Measurements from ENCODE around the gene ADORA2A.

ADORA2A gene

GRCh38 chr22:24427500-24428164 lies at the start of gene ADORA2A:
TSS of gene ADORA2A (plus strand) at chr22:24427599. CDS start at chr22:24433405, 5,806 bp downstream.
- H3K9ac ChIP-seq = peak within 1 kb of the TSS; percentile 63 to 85 (median 78); a peak in 21 of 22 replicates
- peaks cover 70 to 83% (median 74%) of the 10 kb centered on the region in 10 experiments for H3K4me1 ChIP-seq
- H3K36me3 ChIP-seq = no peaks in the 10 kb centered on the region
- H3K4me2 ChIP-seq = peak within 1 kb of the TSS; percentile 90 to 99 (median 97)
- H3K9me3 ChIP-seq (replicated peaks in 1 of 11) = peaks cover 0 to 3% (median 0%) of the 10 kb centered on the region in 11 experiments; a peak in 1 of 22 replicates
- no peaks in the 10 kb centered on the region for H4K20me1 ChIP-seq
- H3K4me3 ChIP-seq = peak within 1 kb of the TSS; percentile 10 to 52 (median 42); a peak in 16 of 20 replicates
- peak within 1 kb of the TSS; percentile 42 to 95 (median 88); a peak in 21 of 22 replicates for H3K27ac ChIP-seq
- TF ChIP-seq Cebpa-rat (IDR thresholded peaks at IDR 0.05) = no peak
- peaks cover 9 to 21% (median 14%) of the 10 kb centered on the region in 11 experiments; a peak in 21 of 22 replicates for H3K27me3 ChIP-seq

DNA sequence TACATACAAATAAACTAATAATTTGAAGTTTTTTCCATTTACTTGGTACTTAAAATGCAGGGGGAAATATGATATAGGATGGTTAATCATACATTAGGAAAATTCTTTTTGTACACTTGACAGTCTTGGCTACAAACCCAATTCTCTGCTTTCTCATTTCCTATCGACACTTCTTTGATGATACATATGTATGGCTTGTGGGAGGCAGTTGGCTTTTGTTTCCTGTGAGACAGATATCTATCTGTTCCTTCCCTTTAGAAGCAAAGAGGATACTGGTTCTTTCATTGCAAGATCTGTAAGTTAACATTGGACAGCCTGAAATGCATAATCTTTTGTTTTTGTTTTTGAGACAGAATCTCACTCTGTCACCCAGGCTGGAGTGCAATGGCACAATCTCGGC lies 47.9 kb upstream of the ADORA2A start:
- no peak for TF ChIP-seq Cebpa-rat (IDR thresholded peaks at IDR 0.05)
- no peak overlapping the region for H3K9ac ChIP-seq
- no peak overlapping the region for H3K4me3 ChIP-seq
- peaks cover 0 to 51% (median 22%) of the 10 kb centered on the region in 10 experiments; a peak in 15 of 20 replicates for H3K4me1 ChIP-seq
- peak overlapping the region in 3 of 11 experiments; percentile 20 to 38 (median 36); a peak in 3 of 22 replicates for H3K4me2 ChIP-seq
- H3K27ac ChIP-seq = no peak overlapping the region
- peaks cover 65 to 93% (median 83%) of the 10 kb centered on the region in 11 experiments for H3K36me3 ChIP-seq
- H3K9me3 ChIP-seq (replicated peaks in 1 of 11) = peaks cover 0 to 13% (median 7%) of the 10 kb centered on the region in 11 experiments; a peak in 7 of 22 replicates
- no peaks in the 10 kb centered on the region for H3K27me3 ChIP-seq
- no peaks in the 10 kb centered on the region for H4K20me1 ChIP-seq

- H3K4me3 ChIP-seq = no peak overlapping the region
- H3K4me1 ChIP-seq = peaks cover 0 to 53% (median 23%) of the 10 kb centered on the region in 10 experiments; a peak in 15 of 20 replicates
- H3K36me3 ChIP-seq = peaks cover 59 to 88% (median 78%) of the 10 kb centered on the region in 11 experiments
- H4K20me1 ChIP-seq = no peaks in the 10 kb centered on the region
- no peak overlapping the region for H3K9ac ChIP-seq
- no peak overlapping the region for H3K27ac ChIP-seq
- peaks cover 0 to 8% (median 4%) of the 10 kb centered on the region in 11 experiments; a peak in 6 of 22 replicates for H3K9me3 ChIP-seq (replicated peaks in 1 of 11)
- H3K27me3 ChIP-seq = no peaks in the 10 kb centered on the region
- no peak overlapping the region for H3K4me2 ChIP-seq
- no peak for TF ChIP-seq Cebpa-rat (IDR thresholded peaks at IDR 0.05)
Observed at GRCh38 chr22:24380220-24380904, 47.0 kb upstream of the ADORA2A start.

- Histone ChIP-seq H3K4me1 (peaks cover 0 to 48% (median 23%) of the 10 kb centered on the region in 10 experiments; a peak in 15 of 20 replicates), H3K27ac (no peak overlapping the region), H3K27me3 (no peaks in the 10 kb centered on the region), H3K4me2 (no peak overlapping the region), H3K36me3 (peaks cover 56 to 88% (median 74%) of the 10 kb centered on the region in 11 experiments), H3K9ac (no peak overlapping the region), H4K20me1 (no peaks in the 10 kb centered on the region), H3K4me3 (no peak overlapping the region), H3K9me3 (replicated peaks in 1 of 11) (0 out of 22 replicates have a peak, but pooled peaks cover 0 to 3% (median 0%) of the 10 kb centered on the region in 11 experiments)
- TF ChIP-seq Cebpa-rat (IDR thresholded peaks at IDR 0.05) = no peak
Observed at GRCh38 chr22:24380905-24381230, 46.5 kb upstream of the ADORA2A start.

DNA sequence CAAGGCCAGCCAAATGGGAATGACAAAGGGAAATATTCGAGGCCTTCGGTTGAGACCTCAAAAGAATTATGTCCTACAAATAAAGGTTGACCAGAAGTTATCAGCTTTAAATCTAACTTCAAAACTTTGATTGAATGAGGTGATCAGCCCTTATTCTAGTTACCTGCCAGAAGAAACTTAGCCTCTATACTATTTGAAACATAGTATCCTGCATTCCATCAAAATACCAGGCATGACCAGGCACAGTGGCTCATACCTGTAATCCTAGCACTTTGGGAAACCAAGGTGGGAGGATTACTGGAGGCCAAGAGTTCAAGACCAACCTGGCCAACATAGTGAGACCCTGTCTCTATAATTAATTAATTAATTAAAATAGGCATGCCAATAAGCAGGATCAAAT lies 44.3 kb upstream of the ADORA2A start:
- peaks cover 0 to 32% (median 20%) of the 10 kb centered on the region in 10 experiments; a peak in 15 of 20 replicates for H3K4me1 ChIP-seq
- no peaks in the 10 kb centered on the region for H4K20me1 ChIP-seq
- no peak overlapping the region for H3K27ac ChIP-seq
- H3K27me3 ChIP-seq = no peaks in the 10 kb centered on the region
- H3K9ac ChIP-seq = no peak overlapping the region
- no peak overlapping the region for H3K4me3 ChIP-seq
- no peaks in the 10 kb centered on the region for H3K9me3 ChIP-seq (replicated peaks in 1 of 11)
- H3K36me3 ChIP-seq = peaks cover 49 to 87% (median 65%) of the 10 kb centered on the region in 11 experiments
- no peak for TF ChIP-seq Cebpa-rat (IDR thresholded peaks at IDR 0.05)
- H3K4me2 ChIP-seq = no peak overlapping the region

- H3K4me1 ChIP-seq = peaks cover 3 to 35% (median 22%) of the 10 kb centered on the region in 10 experiments; a peak in 17 of 20 replicates
- no peaks in the 10 kb centered on the region for H3K27me3 ChIP-seq
- H3K4me2 ChIP-seq = peak overlapping the region in 8 of 11 experiments; percentile 2 to 60 (median 34); a peak in 11 of 22 replicates
- peak overlapping the region in 1 of 11 experiments; percentile 6; a peak in 1 of 22 replicates for H3K27ac ChIP-seq
- TF ChIP-seq Cebpa-rat (IDR thresholded peaks at IDR 0.05) = no peak
- no peaks in the 10 kb centered on the region; a peak in 1 of 22 replicates for H4K20me1 ChIP-seq
- H3K9ac ChIP-seq = no peak overlapping the region
- H3K9me3 ChIP-seq (replicated peaks in 1 of 11) = no peaks in the 10 kb centered on the region
- H3K36me3 ChIP-seq = peaks cover 39 to 82% (median 58%) of the 10 kb centered on the region in 11 experiments
- H3K4me3 ChIP-seq = no peak overlapping the region
Observed at GRCh38 chr22:24384131-24384530, 43.3 kb upstream of the ADORA2A start.

GRCh38 chr22:24386937-24387471 lies 40.4 kb upstream of the ADORA2A start:
- peaks cover 0 to 54% (median 33%) of the 10 kb centered on the region in 10 experiments; a peak in 17 of 20 replicates for H3K4me1 ChIP-seq
- H3K4me3 ChIP-seq = no peak overlapping the region
- no peaks in the 10 kb centered on the region for H3K27me3 ChIP-seq
- TF ChIP-seq Cebpa-rat (IDR thresholded peaks at IDR 0.05) = no peak
- H3K4me2 ChIP-seq = no peak overlapping the region
- no peak overlapping the region for H3K27ac ChIP-seq
- H4K20me1 ChIP-seq = peaks cover 0 to 16% (median 0%) of the 10 kb centered on the region in 11 experiments; a peak in 3 of 22 replicates
- H3K9me3 ChIP-seq (replicated peaks in 1 of 11) = no peaks in the 10 kb centered on the region
- no peak overlapping the region for H3K9ac ChIP-seq
- H3K36me3 ChIP-seq = peaks cover 13 to 73% (median 41%) of the 10 kb centered on the region in 11 experiments

DNA sequence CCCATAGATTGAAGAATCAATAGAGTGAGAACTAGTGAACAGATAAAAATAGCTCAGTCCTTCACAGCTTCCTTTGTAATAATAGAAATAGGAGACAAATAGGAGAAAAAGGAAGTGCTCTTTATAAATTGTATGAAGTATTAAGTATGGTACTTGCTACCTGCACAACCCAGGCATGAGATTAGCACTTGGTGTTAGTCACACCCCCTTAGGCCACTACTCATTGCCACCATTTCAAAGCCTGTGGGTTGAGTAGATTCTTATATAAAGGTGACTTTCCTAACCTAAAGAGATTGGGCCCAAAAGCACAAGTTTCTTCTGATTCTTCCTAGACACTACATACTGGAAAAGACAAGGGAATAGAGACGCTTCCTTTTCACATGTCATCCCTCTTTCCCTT lies 37.7 kb upstream of the ADORA2A start:
- no peak for TF ChIP-seq Cebpa-rat (IDR thresholded peaks at IDR 0.05)
- peaks cover 0 to 16% (median 0%) of the 10 kb centered on the region in 11 experiments; a peak in 6 of 22 replicates for H4K20me1 ChIP-seq
- H3K4me3 ChIP-seq = no peak overlapping the region
- no peak overlapping the region for H3K27ac ChIP-seq
- peak overlapping the region in 9 of 11 experiments; percentile 8 to 67 (median 37); a peak in 13 of 22 replicates for H3K4me2 ChIP-seq
- no peaks in the 10 kb centered on the region for H3K27me3 ChIP-seq
- peaks cover 0 to 46% (median 20%) of the 10 kb centered on the region in 10 experiments; a peak in 16 of 20 replicates for H3K4me1 ChIP-seq
- H3K9me3 ChIP-seq (replicated peaks in 1 of 11) = no peaks in the 10 kb centered on the region
- H3K9ac ChIP-seq = no peak overlapping the region
- peaks cover 24 to 80% (median 54%) of the 10 kb centered on the region in 11 experiments; a peak in 21 of 22 replicates for H3K36me3 ChIP-seq

All from BLaER1 treated with 17β-estradiol and CSF1 and Interleukin-3, amounts not matched to agents 10 nM and 100 nM (cell line).